NCI-H524 treated with DMSO at 0.1 percent for 48 hours (cell line): ENCODE data around the gene GMDS.

ENCODE experiments used
- DNase-seq: peaks from one replicate; lab custom pipeline; 2025; lab: John Stamatoyannopoulos, UW

The GMDS gene

GRCh38 chr6:2240961-2241360 lies 4.4 kb downstream of the GMDS start:
- DNase-seq: no peak

- DNase-seq: no peak
Observed at GRCh38 chr6:2237001-2237400, 8.4 kb downstream of the GMDS start.

- no peak for DNase-seq
Observed at GRCh38 chr6:2235777-2236495, 9.5 kb downstream of the GMDS start.

- no peak for DNase-seq
Observed at GRCh38 chr6:2232445-2232844, 13.0 kb downstream of the GMDS start.

GRCh38 chr6:2231438-2231837 lies 14.0 kb downstream of the GMDS start:
- no peak for DNase-seq

- no peak for DNase-seq
Observed at GRCh38 chr6:2230659-2231277, 14.6 kb downstream of the GMDS start.

GRCh38 chr6:2229742-2230141 lies 15.7 kb downstream of the GMDS start:
- DNase-seq: no peak

GRCh38 chr6:2229039-2229438 lies 16.4 kb downstream of the GMDS start:
- DNase-seq: no peak

GRCh38 chr6:2228392-2228791 lies 17.0 kb downstream of the GMDS start:
- DNase-seq: no peak

GRCh38 chr6:2226775-2227174 lies 18.6 kb downstream of the GMDS start:
- DNase-seq: no peak

- DNase-seq: no peak
Observed at GRCh38 chr6:2225422-2226392, 19.7 kb downstream of the GMDS start.

- DNase-seq: no peak
Observed at GRCh38 chr6:2224847-2225382, 20.5 kb downstream of the GMDS start.

- DNase-seq: no peak
Observed at GRCh38 chr6:2222275-2222842, 23.0 kb downstream of the GMDS start.

GRCh38 chr6:2221726-2222274 lies 23.6 kb downstream of the GMDS start:
- no peak for DNase-seq

GRCh38 chr6:2220154-2220553 lies 25.3 kb downstream of the GMDS start:
- DNase-seq: no peak

GRCh38 chr6:2218866-2219265 lies 26.5 kb downstream of the GMDS start:
- DNase-seq: no peak

- no peak for DNase-seq
Observed at GRCh38 chr6:2216794-2217383, 28.5 kb downstream of the GMDS start.

- no peak for DNase-seq
Observed at GRCh38 chr6:2215342-2215741, 30.1 kb downstream of the GMDS start.

GRCh38 chr6:2213086-2213485 lies 32.3 kb downstream of the GMDS start:
- DNase-seq: no peak

- DNase-seq: no peak
Observed at GRCh38 chr6:2209226-2209809, 36.1 kb downstream of the GMDS start.

- DNase-seq: no peak
Observed at GRCh38 chr6:2208468-2208867, 36.9 kb downstream of the GMDS start.
